AG09319 (cell line): ENCODE results near the gene NPHP3.
A peak's percentile ranks its signal among the peaks of the same experiment; 100 is the strongest.

Source experiments
- DNase-seq: peaks from one replicate; pipeline ENCODE4 v3.0.0-alpha.2; 2010; ENCODE audit warnings: low read depth; ENCODE audit errors: extremely low read depth
- CTCF ChIP-seq: IDR thresholded peaks from 2 replicates; pipeline ENCODE4 v1.5.1; 2011; ENCODE audit warnings: low read depth, mild to moderate bottlenecking, inconsistent platforms, low read length, moderate library complexity

NPHP3 gene

DNA sequence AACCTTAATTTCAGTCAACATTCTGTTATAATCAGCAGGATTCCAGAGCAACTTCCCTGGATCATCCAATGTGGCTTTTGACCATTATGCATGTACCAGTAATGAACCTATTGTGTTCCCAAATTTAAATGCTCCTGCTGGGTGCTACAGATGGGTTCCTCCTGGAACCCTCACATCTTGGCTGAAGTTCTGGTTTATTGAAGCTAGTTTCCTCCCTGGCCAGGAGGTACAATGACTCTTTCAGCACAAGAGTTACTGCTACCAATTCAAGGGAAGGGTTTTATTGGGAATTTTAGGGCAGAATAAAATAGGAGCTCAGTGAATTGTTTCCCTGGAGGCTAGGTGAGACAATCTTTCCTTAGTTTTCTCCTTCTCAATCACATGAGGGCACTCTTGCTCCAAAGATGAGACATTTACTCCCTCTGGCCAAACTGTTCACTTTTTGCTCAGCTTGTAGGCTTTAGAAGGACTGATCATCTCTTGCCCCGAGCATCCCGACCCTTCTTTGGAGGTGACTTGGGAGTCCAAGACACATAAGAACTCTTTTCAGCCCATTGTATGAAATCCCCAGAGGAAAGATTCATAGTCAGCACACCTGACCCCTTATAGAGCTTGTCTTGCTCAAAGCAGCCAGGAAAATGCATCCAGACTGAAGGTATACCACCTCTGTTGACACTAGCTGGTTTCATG lies 8.8 kb upstream of the NPHP3 start:
- no peak for DNase-seq
- peak; percentile 32 for TF ChIP-seq CTCF

- no peak for DNase-seq
- TF ChIP-seq CTCF: peak; percentile 68
These were observed 4.2 kb upstream of the NPHP3 start for GRCh38 chr3:132726341-132726823.

DNA sequence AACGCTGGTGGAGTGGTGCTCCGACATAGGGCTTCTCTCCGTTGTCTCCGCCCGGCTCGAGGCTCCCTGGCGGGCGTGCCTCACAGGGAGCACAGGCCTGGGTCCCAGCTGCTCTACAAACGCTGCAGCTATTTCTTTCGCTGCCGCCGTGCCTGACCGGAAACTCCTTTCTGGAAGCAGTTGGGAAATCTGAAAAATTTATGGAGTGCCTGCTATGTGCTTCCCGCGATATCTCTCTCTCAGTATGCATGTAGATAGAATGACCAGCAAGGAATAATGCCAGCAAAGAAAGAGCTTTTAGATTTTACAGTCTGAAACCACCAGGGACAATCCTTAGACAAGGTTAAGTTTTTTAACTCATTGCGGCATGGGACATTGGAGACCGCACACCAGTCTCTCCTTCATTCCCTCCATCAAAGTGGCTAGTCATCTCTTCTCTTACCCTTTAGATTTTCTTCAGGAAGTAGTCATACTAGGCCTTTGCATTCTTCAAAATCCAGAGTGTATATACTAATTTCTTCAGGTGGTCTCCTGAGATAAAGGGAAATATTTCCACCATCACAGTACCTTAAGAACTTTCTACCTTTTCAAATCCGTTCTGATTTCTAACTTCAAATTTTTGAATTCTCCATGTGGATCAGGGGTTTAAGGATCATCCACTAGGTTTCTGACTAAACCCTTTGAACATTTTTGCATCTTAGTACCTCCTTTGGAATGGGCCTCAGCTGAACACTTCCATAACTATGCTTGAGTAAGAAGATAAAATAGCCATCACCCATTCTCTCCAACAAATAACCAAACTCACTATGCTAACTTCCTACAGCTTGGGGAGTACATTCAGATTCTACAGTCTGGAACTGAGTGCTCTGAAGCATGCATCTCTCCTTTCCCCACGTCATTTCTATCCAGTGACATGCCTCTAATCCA lies 1.1 kb upstream of the NPHP3 start:
- no peak for TF ChIP-seq CTCF
- DNase-seq: no peak

DNA sequence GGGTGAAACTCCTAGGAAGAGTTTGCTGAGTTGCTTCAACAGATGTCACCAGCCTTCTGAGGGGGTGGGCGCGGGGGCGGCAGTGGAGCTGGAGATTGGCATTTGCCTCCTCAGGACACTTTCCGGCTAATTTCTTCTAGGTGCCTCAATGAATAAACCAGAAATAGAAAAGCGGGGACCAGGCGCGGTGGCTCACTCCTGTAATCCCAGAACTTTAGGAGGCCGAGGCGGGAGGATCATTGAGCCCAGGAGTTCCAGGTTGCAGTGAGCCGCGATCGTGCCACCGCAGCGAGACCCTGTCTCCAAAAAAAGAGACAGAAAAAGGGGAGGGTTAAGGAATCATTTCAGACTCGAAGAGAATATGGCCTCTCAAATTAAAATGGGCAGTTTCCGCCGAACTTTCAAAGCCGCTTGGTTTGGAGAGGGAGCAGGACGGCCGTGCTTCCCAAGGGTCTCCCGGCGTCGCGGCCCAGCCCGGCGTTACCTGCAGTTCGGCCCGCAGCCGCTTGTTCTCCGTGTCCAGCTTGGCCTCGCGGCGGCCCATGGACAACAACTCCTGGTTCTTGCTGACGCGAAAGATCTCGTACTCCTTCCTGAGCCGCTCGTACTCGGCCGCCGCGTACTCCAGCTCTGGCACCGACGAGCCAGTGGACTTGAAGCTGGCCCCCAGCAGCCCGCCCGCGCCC lies 587 bp downstream of the NPHP3 start:
- TF ChIP-seq CTCF: no peak; the same call in none of the 2 replicates
- DNase-seq: no peak

- TF ChIP-seq CTCF: no peak
- no peak for DNase-seq
These were observed 2.0 kb downstream of the NPHP3 start for GRCh38 chr3:132720228-132720627.

- no peak for DNase-seq
- TF ChIP-seq CTCF: no peak
These were observed 5.8 kb downstream of the NPHP3 start for GRCh38 chr3:132716372-132716771.
